Chondrocyte (in vitro differentiated cells): ENCODE data around the gene PTS. TPM values are rescaled to one million over a fixed set of nuclear protein-coding genes. Genes with fewer than 3 reads are reported as not detected.

ENCODE experiments used
- DNase-seq: peaks from one replicate; pipeline ENCODE4 v3.0.0; 2021; ENCODE audit warnings: mixed read lengths, low spot score
- H3K27ac Mint-ChIP-seq: one replicate; pipeline ENCODE4 v1.8.0; 2021; ENCODE audit warnings: mild to moderate bottlenecking, moderate library complexity, mixed read lengths; ENCODE audit not compliant: unreplicated experiment
- H3K27me3 Mint-ChIP-seq: 2 replicates; pipeline ENCODE4 v1.8.0; 2021; ENCODE audit warnings: low read depth, mixed read lengths
- H3K36me3 Mint-ChIP-seq: 2 replicates; pipeline ENCODE4 v1.8.0; 2021; ENCODE audit warnings: low read depth, mixed read lengths
- H3K4me1 Mint-ChIP-seq: 2 replicates; pipeline ENCODE4 v1.8.0; 2021; ENCODE audit warnings: low read depth, mild to moderate bottlenecking, mixed read lengths
- H3K4me3 Mint-ChIP-seq: one replicate; pipeline ENCODE4 v1.8.0; 2021; ENCODE audit warnings: mild to moderate bottlenecking, moderate library complexity, mixed read lengths; ENCODE audit not compliant: unreplicated experiment
- H3K9me3 Mint-ChIP-seq: 2 replicates; pipeline ENCODE4 v1.8.0; 2021; ENCODE audit warnings: low read depth, mixed read lengths
- total RNA-seq: library from RNA; stranded (reverse); gene quantifications from 3 replicates; pipeline ENCODE4 v1.2.1, GENCODE V29; 2021
- TF ChIP-seq, protein P1 (sequence below): fragments of 200-600 bp; sonication (generic); IDR thresholded peaks from 2 replicates; pipeline ENCODE4 v1.5.0; 2021; ENCODE audit warnings: antibody characterized with exemption, mild to moderate bottlenecking, moderate library complexity

PTS gene
- total RNA-seq, 1 donor from 2014 or later: 45.8 TPM

DNA sequence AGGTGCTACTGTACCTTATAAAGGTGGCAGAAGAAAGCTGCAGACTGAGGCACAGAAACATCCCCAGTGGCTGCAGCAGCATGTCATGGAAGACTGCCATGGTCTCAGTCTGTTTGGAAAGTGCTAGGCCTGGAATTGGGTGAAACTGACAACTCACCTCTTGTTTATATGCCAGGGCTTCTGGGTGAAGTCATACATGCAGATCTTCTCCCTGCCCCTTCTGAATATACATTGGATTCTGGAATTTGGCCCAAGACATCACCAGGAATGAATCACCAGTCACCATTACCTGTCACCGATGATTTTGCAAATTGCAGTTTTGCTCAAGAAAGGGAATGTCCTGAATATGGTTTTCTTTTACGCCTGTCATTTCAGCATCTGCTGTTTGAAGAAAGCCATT is 34.3 kb downstream of the PTS start, which contains the start of gene PLET1:
PLET1 (minus strand) TSS at position 371 of the 400 bp plus-strand sequence; CDS start at position 100, 271 bp downstream.
- DNase-seq: no peak
- Mint-ChIP-seq H3K27ac (no peak within 1 kb of the TSS), H3K27me3 (no peaks in the 10 kb centered on the region), H3K4me1 (peaks cover 1% of the 10 kb centered on the region), H3K4me3 (no peak within 1 kb of the TSS), H3K9me3 (no peaks in the 10 kb centered on the region), H3K36me3 (no peaks in the 10 kb centered on the region)
- TF ChIP-seq, protein P1, sequence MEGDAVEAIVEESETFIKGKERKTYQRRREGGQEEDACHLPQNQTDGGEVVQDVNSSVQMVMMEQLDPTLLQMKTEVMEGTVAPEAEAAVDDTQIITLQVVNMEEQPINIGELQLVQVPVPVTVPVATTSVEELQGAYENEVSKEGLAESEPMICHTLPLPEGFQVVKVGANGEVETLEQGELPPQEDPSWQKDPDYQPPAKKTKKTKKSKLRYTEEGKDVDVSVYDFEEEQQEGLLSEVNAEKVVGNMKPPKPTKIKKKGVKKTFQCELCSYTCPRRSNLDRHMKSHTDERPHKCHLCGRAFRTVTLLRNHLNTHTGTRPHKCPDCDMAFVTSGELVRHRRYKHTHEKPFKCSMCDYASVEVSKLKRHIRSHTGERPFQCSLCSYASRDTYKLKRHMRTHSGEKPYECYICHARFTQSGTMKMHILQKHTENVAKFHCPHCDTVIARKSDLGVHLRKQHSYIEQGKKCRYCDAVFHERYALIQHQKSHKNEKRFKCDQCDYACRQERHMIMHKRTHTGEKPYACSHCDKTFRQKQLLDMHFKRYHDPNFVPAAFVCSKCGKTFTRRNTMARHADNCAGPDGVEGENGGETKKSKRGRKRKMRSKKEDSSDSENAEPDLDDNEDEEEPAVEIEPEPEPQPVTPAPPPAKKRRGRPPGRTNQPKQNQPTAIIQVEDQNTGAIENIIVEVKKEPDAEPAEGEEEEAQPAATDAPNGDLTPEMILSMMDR: no peak

DNA sequence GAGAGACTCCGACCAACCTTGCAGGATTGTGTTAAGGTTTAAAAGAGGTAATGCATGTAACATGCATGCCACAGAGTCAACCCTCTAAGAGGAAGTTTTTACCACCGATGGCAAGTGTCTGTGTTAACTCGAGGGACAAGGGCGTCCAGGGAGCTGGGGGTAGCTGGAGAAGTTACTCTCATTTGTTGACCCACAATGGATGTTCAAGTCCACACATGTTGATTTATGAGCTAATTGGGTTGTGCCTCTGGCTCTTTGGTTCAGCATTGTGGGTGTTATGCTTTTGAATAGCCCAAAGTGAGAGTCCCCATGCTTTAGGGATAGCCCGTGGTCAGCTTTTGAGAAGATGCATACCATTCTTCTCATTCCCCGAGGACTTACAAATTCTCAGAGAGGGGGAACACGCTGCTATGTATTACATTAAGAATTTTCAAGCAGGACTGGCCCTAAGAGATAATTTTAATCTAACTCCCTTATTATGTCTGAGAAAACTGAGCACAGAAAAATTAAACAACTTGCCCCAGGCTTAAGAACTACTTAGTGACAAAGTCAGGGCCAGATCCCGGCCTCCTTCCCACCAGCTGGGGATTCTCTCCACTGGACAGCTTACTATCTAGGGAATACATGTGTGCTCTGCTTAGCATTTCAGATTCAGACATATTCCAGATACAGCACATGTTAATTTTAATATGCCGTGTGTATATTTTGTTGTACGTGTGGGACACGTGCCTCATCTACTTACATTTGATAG is 39.6 kb downstream of the PTS start:
- no peaks in the 10 kb centered on the region for H3K36me3 Mint-ChIP-seq
- peaks cover 25% of the 10 kb centered on the region for H3K4me1 Mint-ChIP-seq

DNA sequence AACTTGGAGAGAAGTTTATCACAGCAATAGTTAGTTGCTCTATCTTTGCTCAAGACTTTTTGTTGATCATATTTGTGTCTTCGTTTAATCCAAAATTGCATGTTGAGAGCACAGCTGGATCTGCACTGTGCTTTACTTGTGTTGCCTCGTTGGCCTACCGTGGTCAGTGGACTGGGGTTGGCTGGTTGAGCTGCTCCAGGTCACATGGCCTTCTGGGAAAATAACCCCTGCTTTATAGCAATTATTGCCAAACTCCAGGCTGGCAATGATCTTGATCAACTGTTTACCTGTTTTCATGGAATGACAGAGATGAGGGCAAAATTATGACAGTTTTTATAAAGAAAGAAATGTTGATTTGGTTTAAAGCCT is 40.2 kb downstream of the PTS start:
- no peak overlapping the region for H3K4me3 Mint-ChIP-seq
- no peaks in the 10 kb centered on the region for H3K36me3 Mint-ChIP-seq
- TF ChIP-seq, protein P1: no peak
- DNase-seq: no peak
- H3K27ac Mint-ChIP-seq: no peak overlapping the region
- no peaks in the 10 kb centered on the region for H3K9me3 Mint-ChIP-seq
- no peaks in the 10 kb centered on the region for H3K27me3 Mint-ChIP-seq
- H3K4me1 Mint-ChIP-seq: peaks cover 25% of the 10 kb centered on the region

More for the DNA sequence above, 39.6 kb downstream of the PTS start:
- no peak overlapping the region for H3K4me3 Mint-ChIP-seq
- H3K27me3 Mint-ChIP-seq: no peaks in the 10 kb centered on the region
- no peak overlapping the region for H3K27ac Mint-ChIP-seq
- no peaks in the 10 kb centered on the region for H3K9me3 Mint-ChIP-seq
- TF ChIP-seq, protein P1: no peak
- DNase-seq: no peak

DNA sequence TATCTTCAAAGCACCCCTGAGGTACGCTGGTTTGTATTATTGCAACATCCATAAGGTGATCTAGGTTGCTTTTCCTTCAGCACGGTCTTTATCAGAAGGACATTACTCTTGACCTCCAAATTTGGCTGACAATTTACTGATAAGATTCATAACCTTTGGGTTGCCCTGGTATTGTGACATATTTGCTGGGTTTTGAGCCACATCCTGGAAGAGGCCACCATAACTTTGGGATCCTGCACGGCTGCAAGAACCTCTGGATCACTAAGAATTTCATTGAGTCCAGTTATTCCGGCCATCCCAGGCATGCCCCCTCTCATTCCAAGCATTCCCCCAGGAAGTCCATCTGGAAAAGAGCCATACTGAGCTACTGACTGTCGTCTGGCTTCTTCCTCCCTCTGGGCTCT is 41.0 kb downstream of the PTS start:
- Mint-ChIP-seq H3K27me3 (no peaks in the 10 kb centered on the region), H3K4me3 (no peak overlapping the region), H3K9me3 (no peaks in the 10 kb centered on the region), H3K4me1 (peaks cover 25% of the 10 kb centered on the region), H3K36me3 (no peaks in the 10 kb centered on the region), H3K27ac (peak overlapping the region; percentile 50)
- TF ChIP-seq, protein P1: no peak
- DNase-seq: no peak

DNA sequence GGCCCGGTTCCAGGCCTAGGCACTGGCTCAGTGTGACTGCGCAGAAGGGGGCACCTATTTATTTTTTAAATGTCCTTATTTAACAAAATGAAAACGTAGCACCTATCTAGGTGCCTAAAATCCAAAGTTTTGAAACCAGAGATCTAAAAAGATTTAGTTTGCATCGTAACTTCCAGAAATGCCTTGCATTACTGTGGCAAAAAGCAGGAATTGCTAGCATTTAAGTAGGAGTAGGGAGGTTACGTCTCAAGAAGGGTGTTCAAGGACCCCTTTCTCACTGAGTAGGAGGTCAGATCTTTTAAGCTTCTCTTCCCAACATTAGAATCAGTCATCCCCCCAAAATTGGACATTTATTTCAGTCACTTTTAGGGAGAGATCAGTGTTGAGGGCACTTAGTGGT is 42.2 kb downstream of the PTS start:
- no peaks in the 10 kb centered on the region for H3K9me3 Mint-ChIP-seq
- no peak overlapping the region for H3K4me3 Mint-ChIP-seq
- H3K36me3 Mint-ChIP-seq: no peaks in the 10 kb centered on the region
- no peak for DNase-seq
- H3K4me1 Mint-ChIP-seq: peaks cover 25% of the 10 kb centered on the region
- TF ChIP-seq, protein P1: no peak
- H3K27me3 Mint-ChIP-seq: no peaks in the 10 kb centered on the region
- H3K27ac Mint-ChIP-seq: no peak overlapping the region
